CD4-positive, alpha-beta T cell treated with Interleukin-15 for 4 hours (primary cell): Measurements from ENCODE around the gene CASP8.
"Not testable (repeated sequence)": the region's sequence is repeated elsewhere in the genome, so short reads cannot be mapped to it uniquely, and the experiment has no call there.

ENCODE experiments used
- DNase-seq: peaks from one replicate; pipeline ENCODE4 v3.0.0-alpha.2; 2020; ENCODE audit warnings: low spot score

Gene CASP8

DNA sequence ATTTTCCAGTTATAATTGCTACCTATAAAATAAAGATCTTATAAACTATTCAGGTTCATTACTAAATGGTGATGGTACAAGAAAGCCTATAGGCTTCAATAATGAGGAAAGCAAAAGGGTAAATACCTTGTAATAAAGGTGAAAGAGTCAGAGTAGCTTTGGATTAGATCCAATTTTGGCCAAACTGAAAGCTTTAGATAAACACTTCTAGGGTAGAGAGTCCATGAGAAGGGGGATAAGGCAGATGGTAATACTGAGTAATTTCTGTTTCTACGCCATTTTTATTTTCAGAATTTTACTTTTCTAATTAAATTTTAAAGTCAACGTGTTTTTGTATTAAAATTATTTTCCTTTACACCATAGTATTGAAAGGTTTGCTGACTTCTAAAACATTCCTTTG, 9.4 kb downstream of the CASP8 start:
- no peak for DNase-seq

GRCh38 chr2:201270293-201271001, 10.1 kb downstream of the CASP8 start:
- DNase-seq, result no peak

GRCh38 chr2:201271917-201272316, 11.6 kb downstream of the CASP8 start:
- no peak for DNase-seq

- no peak for DNase-seq
Observed at GRCh38 chr2:201273330-201273983, 13.1 kb downstream of the CASP8 start.

- no peak for DNase-seq
Observed at GRCh38 chr2:201275069-201275468, 14.7 kb downstream of the CASP8 start.

- no peak for DNase-seq
Observed at GRCh38 chr2:201275990-201276389, 15.7 kb downstream of the CASP8 start.

GRCh38 chr2:201276511-201276910, 16.2 kb downstream of the CASP8 start:
- DNase-seq, result no peak

DNA sequence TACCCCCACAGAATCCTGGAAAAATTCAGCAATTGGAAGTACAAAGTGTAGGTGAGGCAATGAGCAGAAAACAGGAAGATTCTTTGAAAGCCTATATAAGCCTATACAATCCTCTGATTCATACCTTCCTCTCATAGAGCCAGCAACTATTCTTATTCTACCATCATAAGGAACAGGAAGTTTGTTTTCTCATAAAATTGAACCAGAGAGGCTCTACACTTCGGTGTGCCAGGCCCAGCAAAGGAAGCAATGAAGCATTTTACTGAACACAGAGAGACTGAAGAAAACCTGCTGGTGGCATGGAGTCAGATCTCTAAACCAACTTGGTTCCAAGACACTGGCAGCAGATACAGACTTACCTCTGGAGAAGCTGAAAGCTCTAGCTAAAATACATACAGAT, 18.7 kb downstream of the CASP8 start:
- DNase-seq, result no peak

DNA sequence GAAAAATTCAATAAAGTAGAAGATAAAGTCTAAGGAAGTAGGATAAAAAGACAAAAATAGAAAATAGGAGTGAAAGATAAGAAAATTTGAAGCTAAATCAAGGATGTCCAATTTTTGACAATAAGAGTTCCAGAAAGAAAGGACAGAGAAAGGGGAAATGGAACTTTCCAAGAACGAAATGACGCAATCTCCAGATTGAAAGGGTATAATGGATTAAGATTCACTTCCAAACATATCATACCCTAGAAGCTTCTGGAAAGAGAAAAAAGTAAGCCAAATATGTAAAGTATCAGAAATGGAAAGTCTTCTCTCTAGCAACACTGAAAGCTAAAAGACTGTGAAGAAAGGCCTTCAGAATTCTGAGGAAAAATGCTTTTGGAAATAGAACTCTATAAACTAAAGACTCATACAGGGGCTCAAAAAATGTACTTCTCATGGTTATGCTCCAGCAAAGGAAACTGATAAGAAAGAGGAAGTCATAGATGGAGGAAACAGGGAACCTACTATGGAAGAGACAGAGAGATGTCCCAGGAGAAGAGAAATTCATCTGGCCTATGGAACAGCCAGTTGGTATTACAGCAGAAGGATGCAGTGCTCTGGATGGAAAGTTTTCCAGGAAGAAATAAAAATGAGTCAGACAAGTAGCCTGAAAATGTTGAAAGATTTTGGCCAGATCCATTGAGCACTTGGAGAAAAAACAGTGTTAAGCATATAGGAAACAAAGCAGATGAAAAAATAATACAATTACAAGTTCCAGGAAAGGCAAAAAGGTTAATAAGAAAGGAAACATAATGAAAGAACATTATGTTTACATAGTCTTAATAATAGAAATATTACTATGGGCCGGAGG, 20.1 kb downstream of the CASP8 start:
- no peak for DNase-seq

GRCh38 chr2:201285499-201285898, 25.2 kb downstream of the CASP8 start:
- DNase-seq, result no peak

- not testable (repeated sequence) for DNase-seq
Observed at GRCh38 chr2:201290457-201291148, 30.3 kb downstream of the CASP8 start.

DNA sequence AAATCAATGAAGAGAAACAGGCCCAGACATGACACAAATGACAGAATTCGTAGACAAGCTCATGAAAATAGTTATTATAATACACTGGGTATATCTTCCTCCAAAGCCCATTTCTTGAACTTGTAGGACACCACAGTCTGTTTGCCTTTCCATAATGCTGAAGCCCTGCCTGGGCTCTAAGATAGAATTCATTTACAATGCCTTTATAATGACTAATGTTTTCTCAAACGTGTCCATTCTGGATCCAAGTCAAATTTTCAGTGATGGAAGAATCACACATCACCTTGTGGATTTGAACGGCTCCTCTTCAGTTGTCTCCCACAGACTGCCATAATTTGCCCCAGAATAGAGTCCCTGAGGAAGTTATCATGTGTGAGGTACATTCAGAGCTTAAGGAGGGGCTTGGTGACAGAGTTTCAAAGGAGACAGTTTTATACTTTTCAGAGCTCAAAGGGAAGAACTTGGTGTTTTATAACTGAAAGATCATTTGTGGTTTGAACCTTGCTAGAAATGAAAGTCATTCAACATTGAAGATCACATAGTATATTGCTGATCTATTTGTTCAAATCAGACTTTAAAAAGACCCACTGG, 38.2 kb downstream of the CASP8 start:
- DNase-seq, result no peak

DNA sequence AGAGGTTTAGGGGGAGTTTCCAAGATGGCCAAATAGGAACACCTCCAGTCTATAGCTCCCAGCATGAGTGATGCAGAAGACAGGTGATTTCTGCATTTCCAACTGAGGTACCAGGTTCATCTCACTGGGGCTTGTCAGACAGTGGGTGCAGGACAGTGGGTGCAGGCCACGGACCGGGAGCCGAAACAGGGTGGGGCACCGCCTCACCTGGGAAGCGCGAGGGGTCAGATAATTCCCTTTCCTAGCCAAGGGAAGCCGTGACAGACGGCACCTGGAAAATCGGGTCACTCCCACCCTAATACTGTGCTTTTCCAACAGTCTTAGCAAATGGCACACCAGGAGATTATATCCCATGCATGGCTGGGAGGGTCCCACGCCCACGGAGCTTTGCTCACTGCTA, 39.6 kb downstream of the CASP8 start:
- DNase-seq, result not testable (repeated sequence)

- DNase-seq, result no peak
Observed at GRCh38 chr2:201307876-201308275, 47.5 kb downstream of the CASP8 start.

DNA sequence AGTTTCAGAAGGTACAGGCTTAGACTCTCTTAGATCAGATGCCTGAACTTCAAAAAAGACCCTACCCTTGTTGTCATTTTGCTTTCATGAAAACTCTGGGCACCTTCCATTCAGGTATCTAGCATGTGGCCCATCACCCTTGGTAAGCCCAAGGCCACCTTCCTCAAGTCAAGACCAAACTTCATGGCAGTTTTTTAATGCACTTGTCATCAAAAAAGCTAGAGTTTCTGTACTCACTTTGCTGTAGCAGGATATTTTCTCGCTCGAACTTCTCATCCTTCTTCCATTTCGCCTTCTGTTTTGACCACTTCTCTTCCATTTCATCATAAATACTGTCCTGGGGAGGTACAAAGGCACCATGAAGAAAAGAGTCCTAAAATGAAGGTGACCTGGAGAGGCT, 48.6 kb downstream of the CASP8 start:
- no peak for DNase-seq

DNA sequence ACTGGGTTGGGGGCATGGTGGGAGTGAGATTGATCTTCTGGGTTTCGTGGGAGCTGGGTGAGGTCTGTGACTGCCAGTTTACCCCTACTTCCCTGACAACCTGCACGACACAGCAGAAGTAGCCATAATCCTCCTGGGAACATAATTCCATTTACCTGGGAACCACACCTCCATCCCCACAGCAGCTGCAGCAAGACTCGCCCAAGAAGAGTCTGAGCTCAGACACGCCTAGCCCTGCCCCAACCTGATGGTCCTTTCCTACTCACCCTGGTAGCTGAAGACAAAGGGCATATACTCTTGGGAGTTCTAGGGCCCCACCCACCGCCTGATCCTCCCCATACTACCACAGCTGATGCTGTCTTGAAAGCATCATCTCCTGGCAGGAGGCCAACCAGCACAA, 53.0 kb downstream of the CASP8 start:
- DNase-seq, result no peak

DNA sequence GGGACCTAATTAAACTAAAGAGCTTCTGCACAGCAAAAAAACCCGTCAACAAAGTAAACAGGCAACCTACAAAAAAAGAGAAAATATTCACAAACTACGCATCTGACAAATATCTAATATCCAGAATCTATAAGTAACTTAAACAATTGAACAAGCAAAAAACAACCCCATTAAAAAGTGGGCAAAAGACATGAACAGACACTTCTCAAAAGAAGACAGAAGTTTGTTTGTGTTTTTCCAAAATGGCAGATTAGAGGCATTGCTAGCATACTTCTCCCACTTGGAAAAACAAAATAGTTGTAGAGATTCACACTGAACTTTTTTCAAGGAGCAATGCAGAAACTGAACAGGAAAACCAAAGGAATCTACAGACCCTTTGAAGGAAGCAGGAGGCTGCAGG, 59.2 kb downstream of the CASP8 start:
- no peak for DNase-seq

DNA sequence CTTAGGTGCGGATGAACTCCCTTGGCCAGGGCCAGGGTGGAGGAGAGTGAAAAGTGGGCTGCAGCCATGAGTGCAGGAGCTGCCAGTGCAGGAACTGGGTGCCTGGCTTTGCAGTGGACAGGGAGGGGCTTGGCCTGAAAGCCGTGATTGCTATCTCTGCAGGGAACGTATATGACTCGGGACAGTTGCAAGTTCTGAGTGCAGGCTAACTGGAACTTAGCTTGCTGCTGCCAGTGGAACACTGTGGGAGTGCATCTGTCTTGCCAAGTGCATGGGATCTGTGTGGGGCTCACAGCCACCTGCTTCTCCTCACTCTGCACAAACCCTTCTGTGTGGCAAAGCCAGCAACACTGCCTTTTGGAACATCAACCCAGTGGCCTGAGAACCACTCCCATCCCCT, 59.9 kb downstream of the CASP8 start:
- no peak for DNase-seq

DNA sequence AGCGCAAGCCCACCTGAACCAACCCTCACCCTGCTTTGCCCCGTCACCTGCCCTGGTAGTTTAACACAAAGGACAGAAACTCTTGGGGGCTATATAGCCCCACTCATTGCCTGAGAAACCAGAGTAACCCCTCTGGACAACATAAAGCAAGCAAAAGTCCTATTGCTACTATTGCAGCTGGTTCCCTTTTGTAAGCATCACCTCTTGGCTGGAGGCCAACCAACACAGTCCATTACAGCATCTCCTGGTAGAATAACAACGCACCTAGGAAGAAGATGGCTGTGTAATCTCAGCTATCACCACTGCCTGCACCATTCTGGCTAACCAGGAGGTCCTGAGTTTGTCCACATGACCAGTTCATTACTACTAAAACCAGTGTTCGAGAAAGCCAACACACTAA, 60.4 kb downstream of the CASP8 start:
- DNase-seq, result no peak

DNA sequence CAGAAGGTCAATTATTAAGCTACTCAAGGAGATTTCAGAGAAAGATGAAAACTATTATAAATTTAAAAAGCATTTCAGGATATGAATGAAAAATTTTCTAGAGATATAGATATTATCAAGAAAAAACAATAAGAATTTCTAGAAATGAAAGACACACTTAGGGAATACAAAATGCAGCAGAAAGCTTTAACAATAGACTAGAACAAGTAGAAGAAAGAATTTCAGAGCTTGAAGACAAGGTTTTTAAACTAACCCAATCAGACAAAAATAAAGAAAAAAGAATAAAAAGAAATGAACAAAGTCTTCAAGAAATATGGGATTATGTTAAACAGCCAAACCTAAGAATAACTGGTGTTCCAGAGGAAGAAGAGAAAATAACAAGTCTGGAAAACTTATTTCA, 62.4 kb downstream of the CASP8 start:
- no peak for DNase-seq

GRCh38 chr2:201327678-201328077, 67.3 kb downstream of the CASP8 start:
- no peak for DNase-seq

DNA sequence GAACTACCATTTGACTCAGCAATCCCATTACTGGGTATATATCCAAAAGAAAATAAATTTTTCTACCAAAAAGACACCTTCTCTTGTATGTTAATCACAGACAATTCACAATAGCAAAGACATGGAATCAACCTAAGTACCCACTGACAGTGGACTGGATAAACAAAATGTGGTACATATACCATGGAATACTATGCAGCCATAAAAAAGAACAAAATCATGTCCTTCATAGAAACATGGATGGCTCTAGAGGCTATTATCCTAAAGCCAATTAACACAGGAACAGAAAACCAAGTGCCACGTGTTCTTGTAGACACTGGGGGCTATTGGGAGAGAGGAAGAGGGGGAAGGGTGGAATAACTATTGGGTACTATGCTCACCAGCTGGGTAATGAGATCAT, 69.1 kb downstream of the CASP8 start:
- DNase-seq, result no peak
